ENCODE results near the gene TMEM236. TPM values are rescaled to one million over a fixed set of nuclear protein-coding genes. Genes with fewer than 3 reads are reported as not detected.

Gene TMEM236
- total RNA-seq, 4 donors from 2014 or later: 1.7 to 4.1 (median 3.0) TPM

- TF ChIP-seq CTCF (IDR thresholded peaks at IDR 0.05): no peak
- ATAC-seq (ENCODE audit: low FRiP score): no peak
Measured at GRCh38 chr10:17793823-17794644, 42.0 kb downstream of the TMEM236 start.

GRCh38 chr10:17795083-17795482 is 43.1 kb downstream of the TMEM236 start:
- no peak for ATAC-seq (ENCODE audit: low FRiP score)
- no peak for TF ChIP-seq CTCF (IDR thresholded peaks at IDR 0.05)
- no peak for DNase-seq (ENCODE audit: low spot score)

More at GRCh38 chr10:17793823-17794644, 42.0 kb downstream of the TMEM236 start:
- DNase-seq (ENCODE audit: low spot score): no peak

GRCh38 chr10:17795813-17796594 is 44.0 kb downstream of the TMEM236 start:
- DNase-seq (ENCODE audit: low spot score) (no peak), ATAC-seq (ENCODE audit: low FRiP score) (no peak)

GRCh38 chr10:17801507-17801906 is 49.5 kb downstream of the TMEM236 start:
- no peak for ATAC-seq (ENCODE audit: low FRiP score)
- TF ChIP-seq CTCF (IDR thresholded peaks at IDR 0.05): no peak

More at GRCh38 chr10:17795813-17796594, 44.0 kb downstream of the TMEM236 start:
- no peak for TF ChIP-seq CTCF (IDR thresholded peaks at IDR 0.05)

GRCh38 chr10:17802350-17802749 is 50.3 kb downstream of the TMEM236 start:
- no peak for TF ChIP-seq CTCF (IDR thresholded peaks at IDR 0.05)
- ATAC-seq (ENCODE audit: low FRiP score) (no peak), DNase-seq (ENCODE audit: low spot score) (no peak)

More at GRCh38 chr10:17801507-17801906, 49.5 kb downstream of the TMEM236 start:
- no peak for DNase-seq (ENCODE audit: low spot score)

- ATAC-seq (ENCODE audit: low FRiP score): peak; percentile 76
- no peak for DNase-seq (ENCODE audit: low spot score)
- no peak for TF ChIP-seq CTCF (IDR thresholded peaks at IDR 0.05)
Measured at GRCh38 chr10:17802976-17803375, 51.0 kb downstream of the TMEM236 start.
